K562 (cell line): ENCODE measurements around the gene QRICH1. TPM values are rescaled to one million over a fixed set of nuclear protein-coding genes. Genes with fewer than 3 reads are reported as not detected.

Source experiments
- BACH1 ChIP-seq: fragments of 200-800 bp; sonication (Bioruptor generic); IDR thresholded peaks from 2 replicates; pipeline ENCODE4 v1.6.1; 2016; ENCODE audit warnings: missing genetic modification characterization, missing compliant biosample characterization
- CBFA2T2 ChIP-seq: fragments of 450-650 bp; conservative IDR thresholded peaks from 2 replicates; pipeline ENCODE4 v1.6.1; 2017; ENCODE audit warnings: mild to moderate bottlenecking
- CBFA2T3 ChIP-seq: fragments of 450-650 bp; IDR thresholded peaks from 2 replicates; pipeline ENCODE4 v1.6.1; 2017
- CC2D1A ChIP-seq: fragments of 450-650 bp; IDR thresholded peaks from 2 replicates; pipeline ENCODE4 v1.6.1; 2017; ENCODE audit warnings: mild to moderate bottlenecking
- FIP1L1 ChIP-seq: fragments of 200-400 bp; formaldehyde crosslinking; IDR thresholded peaks from 2 replicates; pipeline ENCODE4 v1.6.1; 2018; ENCODE audit warnings: mild to moderate bottlenecking, low read depth, low read length; ENCODE audit not compliant: poor library complexity, severe bottlenecking
- FUS ChIP-seq: fragments of 200-400 bp; formaldehyde crosslinking; optimal IDR thresholded peaks from 2 replicates; pipeline ENCODE3; 2017; ENCODE audit warnings: low read depth, low read length
- NCOA2 ChIP-seq, 2 experiments: fragments of 450-650 bp; IDR thresholded peaks; 2 replicates each; pipeline ENCODE4 v1.6.1; 2018; ENCODE audit warnings: mild to moderate bottlenecking in 2 of 2, moderate library complexity in 1 of 2; ENCODE audit not compliant: partially characterized antibody in 2 of 2
- RBBP5 ChIP-seq: fragments of 200-600 bp; sonication (generic); IDR thresholded peaks from 2 replicates; pipeline ENCODE4 v1.6.1; 2012; ENCODE audit warnings: borderline replicate concordance, mild to moderate bottlenecking, low read length, control low read depth, inconsistent platforms; ENCODE audit not compliant: insufficient read depth, poor library complexity, severe bottlenecking
- RBFOX2 ChIP-seq: fragments of 200-400 bp; formaldehyde crosslinking; IDR thresholded peaks from 2 replicates; pipeline ENCODE4 v1.6.1; 2017; ENCODE audit warnings: low read depth, mild to moderate bottlenecking, low read length, moderate library complexity
- SRSF3 ChIP-seq: fragments of 200-400 bp; formaldehyde crosslinking; IDR thresholded peaks from 2 replicates; pipeline ENCODE4 v1.6.1; 2016; ENCODE audit warnings: mild to moderate bottlenecking, low read length, moderate library complexity; ENCODE audit not compliant: insufficient read depth
- TAL1 ChIP-seq: fragments of 450-650 bp; IDR thresholded peaks from 2 replicates; pipeline ENCODE4 v1.6.1; 2016; ENCODE audit warnings: mild to moderate bottlenecking
- TFAM ChIP-seq: fragments of 250-450 bp; sonication (Bioruptor Pico); conservative IDR thresholded peaks from 2 replicates; pipeline ENCODE4 v1.5.0; 2021; ENCODE audit warnings: mild to moderate bottlenecking, moderate library complexity
- polyA plus RNA-seq, 8 experiments: library from polyadenylated mRNA; depleted of rRNA in 4 of 8; stranded (reverse) in 5 of 8; unstranded in 3 of 8; fragments of >200 nt; fragmentation: Nextera tagmentation in 2 of 8; fragmentation: Illumina TruSeq in 1 of 8; extraction: Ambion mirVana in 2 of 8; extraction: Trizol in 1 of 8; gene quantifications; 2 replicates each; pipeline versions ENCODE4 v1.2.1 to v1.2.3, GENCODE V29; 2011 to 2014; ENCODE audit warnings: inconsistent platforms in 1 of 8, missing spikeins in 1 of 8
- total RNA-seq, 7 experiments: library from RNA; depleted of rRNA in 6 of 7; stranded (reverse); fragments of >200 nt in 6 of 7; fragmentation: Illumina TruSeq in 2 of 7; extraction: Trizol in 2 of 7; gene quantifications; 2 replicates each; pipeline versions ENCODE4 v1.2.1 to v1.2.3, GENCODE V29; 2011 to 2021; ENCODE audit warnings: low replicate concordance in 1 of 7
- TF ChIP-seq, protein P1 (sequence below): fragments of 150-350 bp; conservative IDR thresholded peaks from 2 replicates; pipeline ENCODE4 v1.6.1; 2014; ENCODE audit warnings: low read length
- TF ChIP-seq, protein P2 (sequence below): fragments of 250-450 bp; sonication (Bioruptor Pico); IDR thresholded peaks from 2 replicates; pipeline ENCODE4 v1.8.0; 2022; ENCODE audit warnings: inconsistent platforms, mild to moderate bottlenecking, moderate library complexity, borderline replicate concordance
- TF ChIP-seq, protein P3 (sequence below): fragments of 450-650 bp; IDR thresholded peaks from 2 replicates; pipeline ENCODE4 v1.6.1; 2017; ENCODE audit warnings: mild to moderate bottlenecking, moderate library complexity
- TF ChIP-seq, protein P4 (sequence below): sonication (generic); formaldehyde crosslinking; IDR thresholded peaks from 2 replicates; pipeline ENCODE4 v1.8.1; 2023; ENCODE audit warnings: mild to moderate bottlenecking, missing genetic modification reagents

The QRICH1 gene
- total and polyA plus RNA-seq, 9 of the 15 experiments (the other 6 are each of a cell fraction or from before 2014, with no cell fraction given), result 20.1 to 99.2 (median 56.7) TPM

DNA sequence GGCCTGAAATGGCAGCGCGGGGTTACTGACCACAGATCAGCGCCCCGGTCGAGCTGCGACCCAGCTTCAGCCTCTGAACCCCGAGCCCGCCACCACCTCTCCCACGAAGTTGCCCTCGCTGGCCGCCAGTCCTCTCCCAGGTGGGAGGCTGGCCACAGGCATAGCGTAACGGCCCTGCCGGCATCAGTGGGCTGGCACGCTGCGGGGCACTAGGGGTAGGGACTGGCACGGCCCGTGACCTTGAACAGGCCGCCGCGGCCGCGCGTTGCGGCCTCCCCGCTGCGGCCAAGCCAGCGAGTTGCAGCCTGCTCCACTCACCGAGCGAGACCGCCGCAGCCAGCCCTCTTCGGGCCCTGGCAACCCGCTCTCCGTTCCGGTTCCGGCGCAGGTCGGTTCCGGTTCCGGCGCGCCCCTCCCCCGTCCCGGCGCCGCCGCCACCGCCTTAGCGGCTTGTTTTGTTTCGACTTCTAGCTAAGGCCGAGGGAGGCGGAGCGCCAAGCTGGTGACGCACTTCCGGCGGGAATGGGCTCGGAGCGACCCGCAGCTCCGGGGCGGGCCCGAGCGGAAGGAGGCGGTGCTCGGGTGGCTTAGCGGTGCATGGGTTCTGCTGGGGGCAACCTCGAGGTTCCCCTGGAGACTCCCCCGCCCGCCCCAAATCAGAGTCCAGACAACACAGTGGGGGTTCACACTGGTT is 26.7 kb upstream of the QRICH1 start, which contains the start of gene USP19 (continued):
- TF ChIP-seq, protein P1, sequence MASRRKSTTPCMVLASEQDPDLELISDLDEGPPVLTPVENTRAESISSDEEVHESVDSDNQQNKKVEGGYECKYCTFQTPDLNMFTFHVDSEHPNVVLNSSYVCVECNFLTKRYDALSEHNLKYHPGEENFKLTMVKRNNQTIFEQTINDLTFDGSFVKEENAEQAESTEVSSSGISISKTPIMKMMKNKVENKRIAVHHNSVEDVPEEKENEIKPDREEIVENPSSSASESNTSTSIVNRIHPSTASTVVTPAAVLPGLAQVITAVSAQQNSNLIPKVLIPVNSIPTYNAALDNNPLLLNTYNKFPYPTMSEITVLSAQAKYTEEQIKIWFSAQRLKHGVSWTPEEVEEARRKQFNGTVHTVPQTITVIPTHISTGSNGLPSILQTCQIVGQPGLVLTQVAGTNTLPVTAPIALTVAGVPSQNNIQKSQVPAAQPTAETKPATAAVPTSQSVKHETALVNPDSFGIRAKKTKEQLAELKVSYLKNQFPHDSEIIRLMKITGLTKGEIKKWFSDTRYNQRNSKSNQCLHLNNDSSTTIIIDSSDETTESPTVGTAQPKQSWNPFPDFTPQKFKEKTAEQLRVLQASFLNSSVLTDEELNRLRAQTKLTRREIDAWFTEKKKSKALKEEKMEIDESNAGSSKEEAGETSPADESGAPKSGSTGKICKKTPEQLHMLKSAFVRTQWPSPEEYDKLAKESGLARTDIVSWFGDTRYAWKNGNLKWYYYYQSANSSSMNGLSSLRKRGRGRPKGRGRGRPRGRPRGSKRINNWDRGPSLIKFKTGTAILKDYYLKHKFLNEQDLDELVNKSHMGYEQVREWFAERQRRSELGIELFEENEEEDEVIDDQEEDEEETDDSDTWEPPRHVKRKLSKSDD, result no peak
- no peak for TF ChIP-seq FUS
- no peak for TF ChIP-seq FIP1L1
- TF ChIP-seq, protein P2, sequence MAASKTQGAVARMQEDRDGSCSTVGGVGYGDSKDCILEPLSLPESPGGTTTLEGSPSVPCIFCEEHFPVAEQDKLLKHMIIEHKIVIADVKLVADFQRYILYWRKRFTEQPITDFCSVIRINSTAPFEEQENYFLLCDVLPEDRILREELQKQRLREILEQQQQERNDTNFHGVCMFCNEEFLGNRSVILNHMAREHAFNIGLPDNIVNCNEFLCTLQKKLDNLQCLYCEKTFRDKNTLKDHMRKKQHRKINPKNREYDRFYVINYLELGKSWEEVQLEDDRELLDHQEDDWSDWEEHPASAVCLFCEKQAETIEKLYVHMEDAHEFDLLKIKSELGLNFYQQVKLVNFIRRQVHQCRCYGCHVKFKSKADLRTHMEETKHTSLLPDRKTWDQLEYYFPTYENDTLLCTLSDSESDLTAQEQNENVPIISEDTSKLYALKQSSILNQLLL (CRISPR knock-in tag), result no peak
- TF ChIP-seq, protein P3, sequence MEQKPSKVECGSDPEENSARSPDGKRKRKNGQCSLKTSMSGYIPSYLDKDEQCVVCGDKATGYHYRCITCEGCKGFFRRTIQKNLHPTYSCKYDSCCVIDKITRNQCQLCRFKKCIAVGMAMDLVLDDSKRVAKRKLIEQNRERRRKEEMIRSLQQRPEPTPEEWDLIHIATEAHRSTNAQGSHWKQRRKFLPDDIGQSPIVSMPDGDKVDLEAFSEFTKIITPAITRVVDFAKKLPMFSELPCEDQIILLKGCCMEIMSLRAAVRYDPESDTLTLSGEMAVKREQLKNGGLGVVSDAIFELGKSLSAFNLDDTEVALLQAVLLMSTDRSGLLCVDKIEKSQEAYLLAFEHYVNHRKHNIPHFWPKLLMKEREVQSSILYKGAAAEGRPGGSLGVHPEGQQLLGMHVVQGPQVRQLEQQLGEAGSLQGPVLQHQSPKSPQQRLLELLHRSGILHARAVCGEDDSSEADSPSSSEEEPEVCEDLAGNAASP, result no peak
- TF ChIP-seq BACH1 (tag), result no peak
- TF ChIP-seq CC2D1A, result no peak
- no peak for TF ChIP-seq CBFA2T2
- TF ChIP-seq, protein P4, sequence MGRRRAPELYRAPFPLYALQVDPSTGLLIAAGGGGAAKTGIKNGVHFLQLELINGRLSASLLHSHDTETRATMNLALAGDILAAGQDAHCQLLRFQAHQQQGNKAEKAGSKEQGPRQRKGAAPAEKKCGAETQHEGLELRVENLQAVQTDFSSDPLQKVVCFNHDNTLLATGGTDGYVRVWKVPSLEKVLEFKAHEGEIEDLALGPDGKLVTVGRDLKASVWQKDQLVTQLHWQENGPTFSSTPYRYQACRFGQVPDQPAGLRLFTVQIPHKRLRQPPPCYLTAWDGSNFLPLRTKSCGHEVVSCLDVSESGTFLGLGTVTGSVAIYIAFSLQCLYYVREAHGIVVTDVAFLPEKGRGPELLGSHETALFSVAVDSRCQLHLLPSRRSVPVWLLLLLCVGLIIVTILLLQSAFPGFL (CRISPR knock-in tag), result no peak
- peak; percentile 87 for TF ChIP-seq RBBP5
- no peak for TF ChIP-seq TFAM
- no peak for TF ChIP-seq CBFA2T3
- peak; percentile 90 for TF ChIP-seq RBFOX2
- TF ChIP-seq TAL1, result no peak
- TF ChIP-seq SRSF3, result no peak
- no peak for TF ChIP-seq NCOA2 (IDR thresholded peaks at IDR 0.05; ENCODE audit: partially characterized antibody in 2 of 2)
